ENCODE results near the gene MYO1G. TPM values are rescaled to one million over a fixed set of nuclear protein-coding genes. Genes with fewer than 3 reads are reported as not detected.
"Not testable (repeated sequence)": the region's sequence is repeated elsewhere in the genome, so short reads cannot be mapped to it uniquely, and the experiment has no call there.

MYO1G gene
- total RNA-seq, 2 experiments from 2014 or later, result 391 to 406 TPM

GRCh38 chr7:44995555-44996493, 17.0 kb upstream of the MYO1G start:
- intact Hi-C loops (cut with micrococcal nuclease), result no loop called here
- CTCF ChIA-PET, result interaction anchor here (0.8 to 2.2 kb wide), 4 partner anchors 15 to 140 kb away, joined by 3 to 9 read pairs (median 5); no protein-coding TSS in a partner anchor
- H3K36me3 Mint-ChIP-seq (ENCODE audit: low read depth), result no peaks in the 10 kb centered on the region
- H3K27ac Mint-ChIP-seq, result peak overlapping the region; percentile 64
- H3K9me3 Mint-ChIP-seq, result no peaks in the 10 kb centered on the region
- H3K4me3 Mint-ChIP-seq, result peak overlapping the region; percentile 10
- DNase-seq, result no peak
- H3K4me1 Mint-ChIP-seq (ENCODE audit: low read depth), result peaks cover 30% of the 10 kb centered on the region
- no peaks in the 10 kb centered on the region for H3K27me3 Mint-ChIP-seq (ENCODE audit: low read depth)

GRCh38 chr7:44994877-44995554, 16.2 kb upstream of the MYO1G start:
- Mint-ChIP-seq H3K4me1 (ENCODE audit: low read depth) (peaks cover 30% of the 10 kb centered on the region), H3K36me3 (ENCODE audit: low read depth) (no peaks in the 10 kb centered on the region), H3K4me3 (peak overlapping the region; percentile 10), H3K9me3 (no peaks in the 10 kb centered on the region), H3K27ac (peak overlapping the region; percentile 64), H3K27me3 (ENCODE audit: low read depth) (no peaks in the 10 kb centered on the region)
- CTCF ChIA-PET, result interaction anchor here (2.2 kb wide), 1 partner anchor 137 kb away, joined by 7 read pairs; no protein-coding TSS in a partner anchor
- no peak for DNase-seq
- intact Hi-C loops (cut with micrococcal nuclease), result no loop called here

- H3K27ac Mint-ChIP-seq; intact Hi-C loops (cut with micrococcal nuclease); H3K9me3 Mint-ChIP-seq; H3K36me3 Mint-ChIP-seq (ENCODE audit: low read depth); H3K4me3 Mint-ChIP-seq; H3K27me3 Mint-ChIP-seq (ENCODE audit: low read depth); DNase-seq: not testable (repeated sequence)
- H3K4me1 Mint-ChIP-seq (ENCODE audit: low read depth), result peaks cover 42% of the 10 kb centered on the region
- CTCF ChIA-PET, result interaction anchor here (0.6 kb wide), 1 partner anchor 320 kb away, joined by 3 read pairs; no protein-coding TSS in a partner anchor
Measured at GRCh38 chr7:44992004-44992795, 13.4 kb upstream of the MYO1G start.

GRCh38 chr7:44990109-44991023, 11.6 kb upstream of the MYO1G start:
- no peak overlapping the region for H3K27ac Mint-ChIP-seq
- no peaks in the 10 kb centered on the region for H3K27me3 Mint-ChIP-seq (ENCODE audit: low read depth)
- H3K36me3 Mint-ChIP-seq (ENCODE audit: low read depth), result peaks cover 14% of the 10 kb centered on the region
- peaks cover 32% of the 10 kb centered on the region for H3K4me1 Mint-ChIP-seq (ENCODE audit: low read depth)
- intact Hi-C loops (cut with micrococcal nuclease), result no loop called here
- DNase-seq, result no peak
- H3K4me3 Mint-ChIP-seq, result no peak overlapping the region
- no peaks in the 10 kb centered on the region for H3K9me3 Mint-ChIP-seq
- CTCF ChIA-PET, result interaction anchor here (1.0 to 1.1 kb wide), 2 partner anchors 9 to 11 kb away, joined by 3 to 4 read pairs; partner anchors contain the start of gene MYO1G

- CTCF ChIA-PET, result interaction anchor here (0.5 to 1.2 kb wide), 3 partner anchors 10 to 354 kb away, joined by 4 to 5 read pairs (median 5); partner anchors contain the start of gene MYO1G
- DNase-seq, result no peak
- no peaks in the 10 kb centered on the region for H3K9me3 Mint-ChIP-seq
- no peaks in the 10 kb centered on the region for H3K27me3 Mint-ChIP-seq (ENCODE audit: low read depth)
- peaks cover 22% of the 10 kb centered on the region for H3K4me1 Mint-ChIP-seq (ENCODE audit: low read depth)
- intact Hi-C loops (cut with micrococcal nuclease), result no loop called here
- H3K27ac Mint-ChIP-seq, result peak overlapping the region; percentile 51
- H3K36me3 Mint-ChIP-seq (ENCODE audit: low read depth), result peaks cover 27% of the 10 kb centered on the region
- no peak overlapping the region for H3K4me3 Mint-ChIP-seq
Measured at GRCh38 chr7:44989132-44989531, 10.3 kb upstream of the MYO1G start.

- intact Hi-C loops (cut with micrococcal nuclease), result no loop called here
- H3K9me3 Mint-ChIP-seq, result no peaks in the 10 kb centered on the region
- peaks cover 31% of the 10 kb centered on the region for H3K36me3 Mint-ChIP-seq (ENCODE audit: low read depth)
- no peak overlapping the region for H3K4me3 Mint-ChIP-seq
- H3K27me3 Mint-ChIP-seq (ENCODE audit: low read depth), result no peaks in the 10 kb centered on the region
- CTCF ChIA-PET, result interaction anchor here (0.5 to 1.2 kb wide), 2 partner anchors 10 to 353 kb away, joined by 5 read pairs; no protein-coding TSS in a partner anchor
- peaks cover 24% of the 10 kb centered on the region for H3K4me1 Mint-ChIP-seq (ENCODE audit: low read depth)
- no peak for DNase-seq
- H3K27ac Mint-ChIP-seq, result no peak overlapping the region
Measured at GRCh38 chr7:44988701-44989100, 9.9 kb upstream of the MYO1G start.

- peak overlapping the region; percentile 99 for H3K4me3 Mint-ChIP-seq
- H3K36me3 Mint-ChIP-seq (ENCODE audit: low read depth), result peaks cover 38% of the 10 kb centered on the region
- intact Hi-C loops (cut with micrococcal nuclease), result no loop called here
- no peaks in the 10 kb centered on the region for H3K27me3 Mint-ChIP-seq (ENCODE audit: low read depth)
- H3K27ac Mint-ChIP-seq, result no peak overlapping the region
- CTCF ChIA-PET, result no interaction called here
- H3K9me3 Mint-ChIP-seq, result no peaks in the 10 kb centered on the region
- peaks cover 29% of the 10 kb centered on the region for H3K4me1 Mint-ChIP-seq (ENCODE audit: low read depth)
- DNase-seq, result no peak
Measured at GRCh38 chr7:44987996-44988395, 9.2 kb upstream of the MYO1G start.

- DNase-seq, result no peak
- Mint-ChIP-seq H3K4me1 (ENCODE audit: low read depth) (peaks cover 33% of the 10 kb centered on the region), H3K4me3 (peak overlapping the region; percentile 99), H3K36me3 (ENCODE audit: low read depth) (peaks cover 43% of the 10 kb centered on the region), H3K9me3 (no peaks in the 10 kb centered on the region), H3K27me3 (ENCODE audit: low read depth) (no peaks in the 10 kb centered on the region), H3K27ac (peak overlapping the region; percentile 99)
- CTCF ChIA-PET, result interaction anchor here (0.8 kb wide), 1 partner anchor 10 kb away, joined by 3 read pairs; no protein-coding TSS in a partner anchor
- intact Hi-C loops (cut with micrococcal nuclease), result no loop called here
Measured at GRCh38 chr7:44987457-44987856, 8.6 kb upstream of the MYO1G start.

GRCh38 chr7:44986218-44987053, 7.6 kb upstream of the MYO1G start:
- Mint-ChIP-seq H3K27ac (peak overlapping the region; percentile 99), H3K4me1 (ENCODE audit: low read depth) (peaks cover 43% of the 10 kb centered on the region), H3K9me3 (no peaks in the 10 kb centered on the region), H3K36me3 (ENCODE audit: low read depth) (peaks cover 53% of the 10 kb centered on the region), H3K27me3 (ENCODE audit: low read depth) (no peaks in the 10 kb centered on the region), H3K4me3 (peak overlapping the region; percentile 99)
- intact Hi-C loops (cut with micrococcal nuclease), result loop anchor here (1.0 kb wide), 3 partner anchors 9 to 125 kb away; partner anchors contain the start of gene TBRG4
- CTCF ChIA-PET, result interaction anchor here (0.6 to 2.6 kb wide), 6 partner anchors 11 to 125 kb away, joined by 4 to 13 read pairs (median 4); partner anchors contain the start of genes CCM2 and TBRG4
- DNase-seq, result peak; percentile 96

- Mint-ChIP-seq H3K27ac (peak overlapping the region; percentile 99), H3K4me1 (ENCODE audit: low read depth) (peaks cover 49% of the 10 kb centered on the region), H3K36me3 (ENCODE audit: low read depth) (peaks cover 55% of the 10 kb centered on the region), H3K27me3 (ENCODE audit: low read depth) (no peaks in the 10 kb centered on the region), H3K4me3 (peak overlapping the region; percentile 99), H3K9me3 (no peaks in the 10 kb centered on the region)
- CTCF ChIA-PET, result interaction anchor here (0.6 to 2.6 kb wide), 5 partner anchors 12 to 126 kb away, joined by 4 to 13 read pairs (median 4); partner anchors contain the start of genes CCM2 and TBRG4
- no peak for DNase-seq
- intact Hi-C loops (cut with micrococcal nuclease), result loop anchor here (1.0 kb wide), 3 partner anchors 9 to 125 kb away; partner anchors contain the start of gene TBRG4
Measured at GRCh38 chr7:44985900-44986217, 7.0 kb upstream of the MYO1G start.

Measured in activated naive CD4-positive, alpha-beta T cell treated with anti-CD3 and anti-CD28 coated beads for 36 hours (primary cell).